Measurements from ENCODE around the gene TMEM150B.
"Not testable (repeated sequence)": the region's sequence is repeated elsewhere in the genome, so short reads cannot be mapped to it uniquely, and the experiment has no call there.

Gene TMEM150B

DNA sequence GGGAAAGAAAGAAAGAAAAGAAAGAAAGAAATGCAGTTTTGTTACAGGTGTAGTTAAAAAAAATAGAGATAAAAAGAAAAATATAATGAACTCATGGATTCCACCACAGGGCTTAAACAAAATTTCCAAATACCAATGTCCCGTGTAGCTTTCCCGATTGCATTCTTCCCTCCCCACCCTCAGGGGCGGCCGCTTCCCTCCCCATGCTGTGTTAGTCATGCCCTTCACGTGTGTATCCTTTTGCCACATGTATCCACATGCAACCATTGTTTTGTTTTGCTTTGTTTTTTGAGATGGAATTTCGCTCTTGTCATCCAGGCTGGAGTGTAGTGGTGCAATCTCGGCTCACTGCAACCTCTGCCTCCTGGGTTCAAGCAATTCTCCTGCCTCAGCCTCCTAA lies 11.0 kb upstream of the TMEM150B start:
- DNase-seq, result no peak

DNA sequence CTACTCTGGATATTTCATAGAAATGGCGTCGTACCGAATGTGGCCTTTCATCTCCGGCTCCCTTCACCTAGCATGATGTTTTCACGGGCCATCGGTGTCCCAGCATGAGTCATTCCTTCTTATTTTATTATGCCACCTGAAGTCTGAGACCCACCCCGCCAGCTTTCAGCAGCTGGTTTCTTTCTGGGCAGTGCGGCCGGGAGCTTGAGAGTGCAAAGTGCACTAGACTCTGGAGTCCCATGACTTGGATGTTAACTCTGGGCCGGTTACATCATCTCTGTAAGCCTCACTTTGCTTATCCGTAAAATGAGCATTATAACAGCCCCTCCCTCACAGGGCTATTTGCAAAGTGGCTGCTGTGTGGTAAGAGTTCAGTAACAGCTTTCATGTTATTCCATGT lies 8.7 kb upstream of the TMEM150B start:
- DNase-seq, result no peak

DNA sequence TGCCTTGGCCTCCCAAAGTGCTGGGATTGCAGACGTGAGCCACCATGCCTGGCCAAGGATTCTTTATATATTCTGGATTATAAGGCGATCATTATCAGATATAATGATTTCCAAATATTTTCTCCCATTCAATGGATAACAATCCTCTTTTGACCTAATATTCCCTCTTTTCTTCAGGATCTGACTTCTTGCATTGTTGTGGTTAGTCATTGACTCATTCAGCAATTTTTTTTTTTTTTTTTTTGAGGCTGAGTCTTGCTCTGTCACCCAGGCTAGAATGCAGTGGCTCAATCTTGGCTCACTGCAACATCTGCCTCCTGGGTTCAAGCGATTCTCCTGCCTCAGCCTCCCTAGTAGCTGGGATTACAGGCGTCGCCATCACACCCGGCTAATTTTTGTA lies 4.7 kb upstream of the TMEM150B start:
- not testable (repeated sequence) for DNase-seq

DNA sequence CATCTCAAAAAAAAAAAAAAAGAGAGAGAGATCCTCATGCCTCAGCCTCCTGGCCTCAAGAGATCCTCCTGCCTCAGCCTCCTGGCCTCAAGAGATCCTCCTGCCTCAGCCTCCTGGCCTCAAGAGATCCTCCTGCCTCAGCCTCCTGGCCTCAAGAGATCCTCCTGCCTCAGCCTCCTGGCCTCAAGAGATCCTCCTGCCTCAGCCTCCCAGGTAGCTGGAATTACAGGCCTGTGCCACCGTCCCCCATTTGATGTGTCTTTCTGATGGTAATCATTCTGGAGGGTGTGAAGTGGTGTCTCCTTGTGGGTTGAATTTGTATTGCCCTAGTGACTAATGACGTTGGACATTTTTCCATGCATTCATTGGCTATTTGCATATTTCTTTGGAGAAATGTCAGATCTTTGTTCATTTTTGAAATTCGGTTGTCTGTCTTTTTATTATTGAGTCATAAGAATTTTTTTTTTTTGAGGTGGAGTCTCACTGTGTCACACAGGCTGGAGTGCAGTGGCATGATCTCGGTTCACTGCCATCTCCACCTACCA lies 3.7 kb upstream of the TMEM150B start:
- DNase-seq, result not testable (repeated sequence)

DNA sequence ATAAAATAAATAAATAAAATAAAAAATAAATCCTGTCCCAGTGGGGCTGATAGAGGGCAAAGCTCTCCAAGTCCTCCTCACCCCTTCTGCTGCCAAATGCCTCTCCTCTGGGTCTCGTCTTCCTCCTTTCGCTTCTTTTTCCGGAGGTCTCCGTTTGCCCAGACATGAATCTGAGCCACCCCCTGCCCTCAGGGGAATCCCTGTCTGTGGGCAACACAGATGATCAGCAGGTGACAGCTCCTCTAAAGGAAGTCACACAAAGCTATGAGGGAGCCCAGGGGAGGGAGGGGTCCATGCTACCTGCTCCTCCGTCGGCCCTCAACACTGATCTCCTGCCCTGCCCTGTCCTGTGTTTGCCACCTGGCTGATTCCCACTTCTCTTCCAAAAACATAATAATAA lies 479 bp downstream of the TMEM150B start:
- no peak for DNase-seq

DNA sequence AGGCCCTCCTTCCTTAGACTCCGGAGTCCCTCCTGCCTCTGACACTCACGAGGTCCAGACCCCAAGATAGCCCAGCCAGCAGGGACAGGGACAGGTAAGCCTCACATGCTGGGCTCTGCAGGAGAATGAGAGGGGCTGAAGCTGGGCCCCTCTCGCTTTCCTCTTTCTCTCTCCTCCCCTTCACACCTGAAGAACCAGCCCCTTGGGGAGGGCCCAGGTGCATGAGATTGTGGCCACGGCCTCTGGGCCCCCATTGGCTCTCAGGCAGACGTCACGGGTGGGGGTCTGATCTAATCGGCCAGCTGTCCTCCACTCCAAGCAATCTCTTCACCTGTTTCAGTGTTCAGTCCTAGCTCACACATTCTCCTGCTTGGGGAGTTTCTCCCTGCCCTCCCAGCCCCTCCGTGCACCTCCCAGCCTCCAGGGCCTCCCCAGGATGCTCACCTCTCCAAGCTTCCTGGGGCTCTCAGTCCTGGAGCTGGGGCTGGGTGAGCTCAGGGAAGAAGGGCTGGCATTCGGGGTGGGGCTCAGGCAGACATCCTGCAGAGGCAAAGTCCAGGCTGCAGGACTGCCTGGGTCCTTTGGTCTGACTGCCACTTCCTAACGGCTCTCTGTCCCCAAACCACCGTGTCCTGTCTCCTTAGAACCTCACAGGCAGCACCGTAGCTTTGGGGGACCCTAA lies 2.8 kb downstream of the TMEM150B start:
- DNase-seq, result no peak

DNA sequence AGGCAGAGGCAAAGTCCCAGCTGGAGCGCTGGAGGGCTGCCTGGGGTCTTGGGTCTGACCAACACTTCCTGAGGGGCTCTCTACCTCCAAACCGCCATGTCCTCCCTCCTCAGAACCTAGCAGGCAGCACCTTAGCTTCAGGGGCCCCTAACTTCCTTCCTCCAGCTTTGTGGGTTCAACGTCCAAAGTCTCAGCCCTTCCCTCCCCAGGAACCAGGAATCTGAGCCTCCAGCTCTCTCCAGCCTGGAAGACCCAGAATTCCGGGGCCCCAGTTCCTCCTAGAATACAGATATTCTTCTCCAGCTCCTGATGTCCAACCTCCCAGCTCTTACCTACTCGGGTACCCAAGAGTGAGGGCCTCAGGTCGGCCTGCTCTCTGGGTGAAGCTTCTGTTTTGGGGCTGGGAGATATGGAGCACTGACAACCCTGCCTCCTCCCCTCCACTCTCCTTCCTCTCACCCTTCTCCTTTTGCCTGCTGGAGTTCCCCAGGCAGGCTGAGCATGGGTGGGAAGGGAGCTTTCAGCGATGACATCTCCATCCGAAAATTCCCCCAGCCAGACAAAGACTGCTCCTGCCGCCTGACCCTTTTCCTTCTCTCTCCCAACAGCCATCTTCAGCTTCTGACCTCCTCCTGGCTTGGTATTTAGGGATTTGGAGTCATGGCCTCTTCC lies 3.5 kb downstream of the TMEM150B start:
- no peak for DNase-seq

DNA sequence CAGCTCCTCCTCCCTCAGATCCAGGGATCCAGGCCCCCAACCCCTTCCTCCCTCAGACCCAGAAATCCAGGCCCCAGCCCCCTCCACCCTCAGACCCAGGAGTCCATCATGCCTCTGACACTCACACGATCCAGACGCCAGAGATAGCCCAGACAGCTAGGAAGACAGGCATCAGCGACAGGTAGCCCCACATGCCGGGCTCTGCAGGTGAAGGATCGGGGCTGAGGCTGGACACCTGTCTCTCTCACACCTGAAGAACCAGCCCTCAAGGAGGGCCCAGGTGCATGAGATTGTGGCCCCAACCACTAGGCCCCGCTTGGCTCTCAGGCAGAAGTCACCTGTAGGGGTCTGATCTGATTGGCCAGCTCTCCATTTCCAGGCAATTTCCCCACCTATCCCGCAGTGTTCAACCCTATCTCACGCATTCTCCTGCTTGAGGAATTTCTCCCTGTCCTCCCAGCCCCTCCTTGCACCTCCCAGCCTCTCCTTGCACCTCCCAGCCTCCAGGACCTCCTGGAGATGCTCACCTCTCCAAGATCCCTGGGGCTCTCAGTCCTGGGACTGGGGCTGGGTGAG lies 4.2 kb downstream of the TMEM150B start:
- no peak for DNase-seq

DNA sequence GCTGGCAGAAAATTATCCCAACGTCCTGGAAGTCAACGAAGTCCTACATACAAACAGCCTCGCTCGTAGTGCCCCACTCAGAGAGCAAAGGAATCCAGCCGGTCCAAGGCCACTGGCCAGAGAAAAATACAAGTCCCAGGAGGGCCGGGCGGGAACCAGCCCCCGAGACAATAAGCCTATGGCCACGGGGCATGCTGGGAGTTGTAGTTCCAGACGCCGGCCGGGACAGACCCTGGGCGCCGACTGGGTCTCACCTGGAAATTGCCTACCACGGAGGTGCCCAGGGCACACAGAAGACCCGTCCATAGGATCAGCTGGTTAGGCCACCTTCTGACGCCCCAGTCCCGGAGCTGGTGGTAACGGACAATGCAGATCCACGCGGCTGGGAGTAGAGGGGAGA lies 5.4 kb downstream of the TMEM150B start:
- DNase-seq, result no peak

DNA sequence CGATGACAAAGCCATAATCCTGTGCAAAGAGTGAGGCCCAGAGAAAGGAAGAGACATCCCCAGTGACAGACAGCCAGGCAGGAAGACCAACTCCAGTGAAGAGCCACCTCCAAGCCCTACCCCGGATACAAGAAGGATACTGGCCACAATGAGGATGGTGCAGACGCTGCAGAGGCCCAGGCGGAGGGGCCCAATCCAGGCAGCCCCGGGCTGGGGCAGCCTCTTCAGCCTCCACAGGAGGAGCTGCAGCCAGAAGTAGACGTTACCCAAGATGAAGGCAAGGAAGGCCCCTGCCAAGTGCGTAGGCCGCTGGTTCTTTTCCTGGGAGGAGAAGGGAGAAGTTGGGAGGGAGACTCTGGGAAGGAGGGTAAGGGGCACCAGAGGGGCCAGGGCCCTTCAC lies 8.5 kb downstream of the TMEM150B start:
- DNase-seq, result no peak

DNA sequence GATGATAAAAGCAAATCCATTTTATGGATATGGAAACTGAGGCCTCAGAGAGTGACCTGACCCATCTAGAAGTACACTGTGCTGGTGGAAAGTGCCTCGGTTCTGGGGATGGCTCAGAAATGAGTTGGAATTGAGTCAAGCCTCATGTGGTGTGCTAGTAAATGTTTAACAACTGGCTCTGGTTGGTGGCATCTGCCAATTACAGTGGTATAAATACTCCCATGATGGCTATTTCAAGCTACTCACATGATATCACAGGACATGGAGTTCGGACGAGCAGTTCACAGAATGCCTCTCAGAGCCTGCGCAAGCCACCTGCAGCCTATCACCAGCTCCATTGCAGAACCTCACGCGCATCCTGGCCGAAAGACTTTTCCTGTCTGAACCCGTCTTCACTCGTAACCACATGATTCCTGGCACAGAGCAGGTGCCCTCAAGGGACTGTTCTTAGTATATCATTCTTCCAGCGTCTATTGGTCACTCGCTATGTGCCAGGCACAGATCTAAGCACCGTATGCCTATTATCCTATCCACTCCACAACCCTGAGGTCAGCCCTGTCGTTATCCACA lies 9.1 kb downstream of the TMEM150B start:
- no peak for DNase-seq

DNA sequence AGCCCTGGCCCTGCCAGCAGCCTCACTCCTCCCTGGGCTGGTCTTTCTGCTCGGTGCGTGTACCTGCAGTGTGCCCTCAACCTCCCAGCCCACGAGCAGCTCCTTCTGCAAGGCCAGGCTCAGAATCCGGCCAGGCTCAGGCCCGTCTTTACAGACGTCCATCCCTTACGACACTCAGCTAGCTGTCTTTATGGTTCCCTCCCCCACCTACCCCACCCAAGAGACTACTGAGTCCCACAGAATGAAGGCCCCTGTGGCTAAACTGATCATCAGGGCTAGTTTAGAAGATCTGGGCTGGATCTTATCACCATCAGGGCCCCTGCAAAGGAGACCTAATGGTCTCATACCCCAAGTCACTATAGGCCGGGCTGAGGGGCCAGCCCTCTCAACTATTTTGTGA lies 10.7 kb downstream of the TMEM150B start:
- DNase-seq, result no peak

DNA sequence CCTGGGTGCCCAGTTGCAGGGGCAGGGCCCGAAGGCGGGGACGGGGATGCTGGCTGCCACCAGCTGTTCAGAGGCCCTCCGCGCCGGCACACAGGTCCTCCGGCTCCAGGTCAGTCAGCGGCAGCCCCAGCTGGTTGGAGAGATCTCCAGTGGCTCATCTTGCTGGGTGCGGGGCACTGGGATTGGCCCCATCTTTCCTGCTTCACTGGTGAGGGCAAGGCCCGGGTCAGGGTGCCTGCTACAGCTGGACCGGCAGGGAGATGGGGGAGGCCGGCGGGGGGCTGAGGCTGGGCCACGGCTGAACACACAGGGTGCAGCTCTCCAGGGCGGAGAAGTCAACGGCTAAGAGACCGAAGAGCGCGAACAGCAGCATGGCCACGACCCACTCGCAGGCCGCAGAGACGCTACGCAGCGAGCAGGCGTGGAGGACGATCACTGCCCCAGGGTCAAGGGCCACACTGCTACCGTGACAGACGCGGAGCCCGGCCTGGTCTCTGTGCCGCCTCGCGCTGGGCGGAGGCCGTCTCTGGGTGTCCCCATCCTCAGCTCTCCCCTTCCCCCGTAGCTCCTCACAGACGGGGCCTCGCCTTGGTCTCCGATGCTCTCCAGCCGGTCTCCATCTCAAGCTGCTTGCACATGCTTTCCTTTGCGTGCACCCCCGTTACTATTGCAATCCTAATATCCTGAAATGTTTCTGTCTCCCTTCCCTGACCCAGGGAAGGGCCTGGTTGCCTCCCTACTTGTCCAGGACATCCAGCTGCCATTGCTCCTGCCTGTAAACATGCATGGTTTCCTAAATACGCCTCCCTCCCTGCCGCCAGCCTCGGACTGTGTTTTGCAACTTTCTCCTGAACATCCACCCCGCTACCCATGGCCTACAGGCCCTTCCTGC lies 12.3 kb downstream of the TMEM150B start:
- DNase-seq, result no peak

DNA sequence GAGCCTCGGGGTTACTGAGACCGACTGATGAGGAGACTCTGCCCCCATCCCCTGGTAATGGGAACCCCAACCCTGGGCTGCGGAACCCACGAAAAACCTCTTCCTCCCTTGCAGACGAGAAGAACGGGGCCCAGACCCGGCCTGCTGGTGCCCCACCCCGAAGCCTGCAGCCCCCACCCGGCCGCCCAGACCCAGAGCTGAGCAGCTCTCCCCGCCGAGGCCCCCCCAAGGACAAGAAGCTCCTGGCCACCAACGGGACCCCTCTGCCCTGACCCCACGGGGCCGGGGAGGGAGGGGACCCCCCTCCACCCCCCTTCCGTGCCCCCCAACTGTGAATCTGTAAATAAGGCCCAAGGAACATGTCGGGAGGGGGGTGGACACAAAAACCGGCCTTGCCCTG lies 13.3 kb downstream of the TMEM150B start:
- no peak for DNase-seq

DNA sequence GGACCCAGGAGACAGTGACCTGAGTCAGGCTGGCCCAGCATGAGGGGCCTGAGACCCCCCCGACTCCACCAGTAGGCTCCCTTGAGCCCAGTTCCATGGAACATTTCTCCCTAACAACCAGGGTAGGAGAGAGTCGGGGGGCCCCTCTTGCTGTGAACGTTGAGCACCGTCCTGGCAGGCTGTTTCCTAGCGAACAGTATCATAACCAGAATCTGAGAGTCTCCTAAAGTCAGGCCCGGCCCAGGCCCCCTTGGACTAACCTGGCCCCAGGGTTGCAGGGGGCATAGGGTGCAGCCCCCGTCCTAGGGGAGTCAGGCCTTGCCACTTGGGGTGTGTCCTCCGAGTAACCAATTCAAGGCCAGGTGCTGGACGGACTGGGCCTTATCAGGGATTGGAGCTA lies 13.7 kb downstream of the TMEM150B start:
- no peak for DNase-seq

DNA sequence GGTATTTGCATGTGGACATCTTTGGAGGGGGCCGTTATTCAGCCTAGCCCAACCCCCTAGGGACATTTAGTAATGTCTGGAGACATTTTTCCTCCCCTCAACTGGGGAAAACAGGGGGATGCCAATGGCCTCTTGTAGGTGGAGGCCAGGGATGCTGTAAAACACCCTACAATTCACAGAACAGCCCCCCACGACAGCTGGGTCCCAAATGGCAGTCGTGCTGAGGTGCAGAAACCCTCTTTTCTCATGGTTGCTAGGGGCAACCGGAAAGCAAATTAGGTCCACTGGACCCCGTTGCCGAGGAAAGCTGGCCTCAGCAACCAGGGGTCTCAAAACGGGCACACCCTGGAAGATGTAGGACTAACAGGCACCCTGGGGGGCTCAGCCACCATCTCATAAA lies 14.6 kb downstream of the TMEM150B start:
- DNase-seq, result no peak

DNA sequence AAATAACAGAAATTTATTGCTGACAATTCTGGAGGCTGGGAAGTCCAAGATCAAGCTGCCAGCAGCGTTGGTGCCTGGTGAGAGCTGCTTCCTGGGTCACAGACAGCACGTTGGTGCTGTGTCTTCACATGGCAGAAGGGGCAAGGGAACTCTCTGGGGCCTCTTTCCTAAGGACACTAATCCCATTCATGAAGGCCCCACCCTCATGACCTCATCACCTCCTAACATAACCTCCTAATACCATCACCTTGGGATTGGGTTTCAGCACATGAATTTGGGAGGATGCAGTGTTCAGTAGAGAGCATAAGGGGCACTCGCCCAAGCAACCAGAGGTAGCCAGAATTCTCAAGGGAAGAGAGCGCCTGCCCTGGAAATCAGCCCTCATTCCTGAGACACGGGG lies 15.7 kb downstream of the TMEM150B start:
- no peak for DNase-seq

DNA sequence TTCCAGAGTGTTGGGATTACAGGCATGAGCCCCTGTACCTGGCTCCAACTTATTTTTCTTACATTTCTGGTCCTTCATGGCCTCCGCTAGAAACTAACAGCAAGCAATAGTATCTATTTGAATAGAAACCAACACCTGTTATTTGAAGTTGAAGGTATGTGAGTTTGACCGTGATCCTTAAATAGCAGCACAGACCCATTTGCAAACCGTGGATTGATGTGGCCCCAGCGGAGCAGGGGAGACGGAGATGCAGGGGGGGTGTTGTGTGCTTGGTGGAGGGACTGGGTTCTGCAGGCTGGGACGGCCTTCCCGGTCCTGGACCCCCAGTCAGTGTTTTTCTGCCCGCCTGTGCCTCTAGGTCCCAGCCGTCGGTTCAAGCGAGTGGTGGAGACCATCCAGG lies 16.9 kb downstream of the TMEM150B start:
- no peak for DNase-seq

DNA sequence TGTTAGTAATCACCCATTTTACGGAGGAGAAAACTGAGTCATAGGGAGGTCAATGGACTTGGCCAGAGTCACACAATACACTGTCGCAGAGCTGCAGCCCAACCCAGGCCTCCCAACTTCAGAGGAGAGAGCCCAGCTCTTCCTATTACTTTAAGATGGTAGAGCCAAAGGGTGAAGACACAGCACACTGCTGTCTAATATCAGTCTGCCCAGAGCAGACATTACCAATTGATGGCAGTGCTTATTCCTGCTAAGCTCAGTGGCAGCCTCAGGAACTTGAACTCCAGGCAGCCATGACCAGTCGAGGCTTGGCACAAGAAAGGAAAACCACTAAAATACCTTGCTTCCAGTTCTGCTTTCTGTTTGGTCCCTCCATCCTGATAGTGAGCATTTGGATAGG lies 18.4 kb downstream of the TMEM150B start:
- DNase-seq, result no peak

DNA sequence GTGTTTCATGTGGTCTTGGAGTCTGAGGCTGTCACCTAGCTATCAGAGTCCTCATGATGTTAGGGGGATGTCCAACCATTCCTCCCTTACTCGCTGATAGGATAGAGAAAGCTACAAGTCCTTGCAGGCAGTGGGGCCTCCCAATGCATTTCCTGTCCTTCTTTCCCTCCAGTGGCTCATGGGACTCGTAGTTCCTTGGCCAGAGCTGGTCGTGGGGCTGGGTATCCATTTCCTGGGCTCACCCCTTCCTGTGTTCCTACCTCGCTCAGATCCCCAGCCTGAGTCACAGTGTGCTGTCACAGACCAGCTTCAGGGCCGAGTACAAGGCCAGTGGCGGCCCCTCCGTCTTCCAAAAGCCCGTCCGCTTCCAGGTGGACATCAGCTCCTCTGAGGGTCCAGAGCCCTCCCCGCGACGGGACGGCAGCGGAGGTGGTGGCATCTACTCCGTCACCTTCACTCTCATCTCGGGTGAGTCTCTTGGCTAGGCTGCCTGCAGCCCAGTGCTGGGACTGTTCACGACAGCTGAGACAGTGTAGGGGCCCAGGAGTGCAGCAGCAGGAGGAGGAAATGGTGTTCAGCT lies 19.1 kb downstream of the TMEM150B start:
- no peak for DNase-seq

DNA sequence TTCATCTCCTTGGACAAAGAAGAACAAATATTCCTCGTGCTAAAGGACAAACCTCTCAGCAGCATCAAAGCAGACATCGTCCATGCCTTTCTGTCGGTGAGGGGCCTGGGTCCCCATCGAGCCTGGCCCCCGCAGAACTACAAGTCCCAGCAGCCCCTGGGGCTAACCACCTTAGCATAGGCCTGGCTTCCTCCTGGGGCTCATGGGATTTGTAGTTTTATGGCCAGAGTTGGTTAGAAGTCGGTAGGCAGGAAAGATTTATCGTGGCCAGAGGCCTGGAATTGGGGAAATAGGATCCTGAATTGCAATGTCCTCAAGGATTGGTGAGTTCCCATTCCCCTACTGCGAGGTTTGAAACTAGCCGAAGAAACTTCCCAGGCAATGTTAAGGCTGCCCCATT lies 19.6 kb downstream of the TMEM150B start:
- DNase-seq, result no peak

DNA sequence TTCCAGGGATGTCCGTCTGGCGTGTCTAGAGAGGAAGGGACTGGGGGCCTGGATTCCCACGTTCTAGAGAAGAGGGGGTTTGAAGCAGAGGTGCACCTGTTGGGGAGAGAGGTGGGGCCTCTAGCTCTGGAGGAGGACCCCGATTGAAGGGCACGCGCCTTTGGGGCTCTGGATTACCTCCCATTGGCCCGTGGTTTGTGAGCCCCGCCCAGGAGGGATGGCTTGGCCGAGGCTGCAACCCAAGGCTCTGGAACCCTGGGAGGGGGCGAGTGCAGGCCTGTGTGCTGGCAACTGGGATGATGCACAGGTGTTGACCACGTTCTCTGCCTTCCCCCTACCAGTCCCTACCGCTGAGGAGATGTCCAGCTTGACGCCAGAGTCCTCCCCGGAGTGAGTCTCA lies 20.2 kb downstream of the TMEM150B start:
- DNase-seq, result no peak

Data from GOT3 (cell line).